Uterus (tissue), 2 donors: ENCODE data around the gene CABS1.

Experiments used
- POLR2A ChIP-seq, 2 donors: fragments of 450-650 bp; IDR thresholded peaks; one replicate each; pipeline ENCODE4 v1.6.1; 2016; ENCODE audit warnings: antibody characterized with exemption in 2 of 2, mild to moderate bottlenecking in 1 of 2, moderate library complexity in 1 of 2
- TF ChIP-seq, protein P1 (sequence below), 4 experiments: fragments of 200-600 bp in 2 of 4; fragments of 450-650 bp in 2 of 4; sonication (generic) in 2 of 4; IDR thresholded peaks; one replicate each; pipeline ENCODE4 v1.5.1; 2016 to 2019; ENCODE audit warnings: antibody characterized with exemption in 4 of 4, mild to moderate bottlenecking in 2 of 4, moderate library complexity in 1 of 4

GRCh38 chr4:70306076-70306475 is 28.7 kb upstream of the CABS1 start:
- TF ChIP-seq, protein P1, sequence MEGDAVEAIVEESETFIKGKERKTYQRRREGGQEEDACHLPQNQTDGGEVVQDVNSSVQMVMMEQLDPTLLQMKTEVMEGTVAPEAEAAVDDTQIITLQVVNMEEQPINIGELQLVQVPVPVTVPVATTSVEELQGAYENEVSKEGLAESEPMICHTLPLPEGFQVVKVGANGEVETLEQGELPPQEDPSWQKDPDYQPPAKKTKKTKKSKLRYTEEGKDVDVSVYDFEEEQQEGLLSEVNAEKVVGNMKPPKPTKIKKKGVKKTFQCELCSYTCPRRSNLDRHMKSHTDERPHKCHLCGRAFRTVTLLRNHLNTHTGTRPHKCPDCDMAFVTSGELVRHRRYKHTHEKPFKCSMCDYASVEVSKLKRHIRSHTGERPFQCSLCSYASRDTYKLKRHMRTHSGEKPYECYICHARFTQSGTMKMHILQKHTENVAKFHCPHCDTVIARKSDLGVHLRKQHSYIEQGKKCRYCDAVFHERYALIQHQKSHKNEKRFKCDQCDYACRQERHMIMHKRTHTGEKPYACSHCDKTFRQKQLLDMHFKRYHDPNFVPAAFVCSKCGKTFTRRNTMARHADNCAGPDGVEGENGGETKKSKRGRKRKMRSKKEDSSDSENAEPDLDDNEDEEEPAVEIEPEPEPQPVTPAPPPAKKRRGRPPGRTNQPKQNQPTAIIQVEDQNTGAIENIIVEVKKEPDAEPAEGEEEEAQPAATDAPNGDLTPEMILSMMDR (IDR thresholded peaks at IDR 0.05) = no peak
- no peak for TF ChIP-seq POLR2A (IDR thresholded peaks at IDR 0.05)
